Sigmoid colon (tissue), 4 donors: Measurements from ENCODE around the gene SPZ1.

Experiments used
- CTCF ChIP-seq, 4 experiments: fragments of 450-650 bp in 3 of 4; fragments of 200-600 bp in 1 of 4; IDR thresholded peaks; one replicate each; pipeline ENCODE4 v1.5.1; 2016 to 2019; ENCODE audit warnings: antibody characterized with exemption in 4 of 4, mild to moderate bottlenecking in 3 of 4, moderate library complexity in 2 of 4
- EP300 ChIP-seq, 4 donors: sonication (generic); formaldehyde crosslinking; IDR thresholded peaks; one replicate each; pipeline ENCODE4 v1.6.1; 2017; ENCODE audit warnings: antibody characterized with exemption in 4 of 4
- POLR2A ChIP-seq, 2 donors: fragments of 450-650 bp; IDR thresholded peaks; one replicate each; pipeline ENCODE4 v1.6.1; 2016; ENCODE audit warnings: antibody characterized with exemption in 2 of 2, mild to moderate bottlenecking in 2 of 2, moderate library complexity in 2 of 2
- POLR2AphosphoS5 ChIP-seq, 4 donors: sonication (generic); formaldehyde crosslinking; IDR thresholded peaks; one replicate each; pipeline ENCODE4 v1.6.1; 2017; ENCODE audit warnings: antibody characterized with exemption in 4 of 4

DNA sequence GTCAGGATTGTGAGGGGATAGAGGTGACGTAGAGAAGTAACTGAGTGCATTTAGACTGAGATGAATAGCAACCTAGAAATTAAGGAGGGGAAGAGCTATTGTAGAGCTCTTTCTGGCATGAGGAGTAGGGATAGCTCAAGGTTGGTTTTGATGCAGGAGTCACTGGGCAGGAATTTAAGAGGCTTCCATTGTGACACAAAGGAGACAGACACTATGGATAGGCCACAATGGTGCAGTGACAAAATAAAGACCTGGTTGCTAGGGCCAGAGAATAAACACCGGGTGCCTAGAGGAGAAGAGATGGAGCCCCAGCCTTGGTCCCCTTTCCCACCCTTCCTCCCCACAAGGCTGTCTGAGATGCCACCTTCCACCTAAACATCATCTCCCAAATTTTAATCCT is at the start of gene SPZ1:
- TF ChIP-seq CTCF (IDR thresholded peaks at IDR 0.05) (no peak), POLR2AphosphoS5 (IDR thresholded peaks at IDR 0.05) (no peak), POLR2A (IDR thresholded peaks at IDR 0.05) (no peak), EP300 (IDR thresholded peaks at IDR 0.05) (no peak)
